Jurkat, Clone E6-1 (cell line): Measurements from ENCODE around the gene CYTH1.

Experiments used
- DNase-seq: peaks from one replicate; pipeline ENCODE4 v3.0.0-alpha.2; 2011; ENCODE audit warnings: low read depth, low spot score
- H3K4me3 ChIP-seq: 2 replicates; pipeline ENCODE4 v1.5.1; 2011; ENCODE audit warnings: mild to moderate bottlenecking, low read length, control low read depth, moderate library complexity

The CYTH1 gene

DNA sequence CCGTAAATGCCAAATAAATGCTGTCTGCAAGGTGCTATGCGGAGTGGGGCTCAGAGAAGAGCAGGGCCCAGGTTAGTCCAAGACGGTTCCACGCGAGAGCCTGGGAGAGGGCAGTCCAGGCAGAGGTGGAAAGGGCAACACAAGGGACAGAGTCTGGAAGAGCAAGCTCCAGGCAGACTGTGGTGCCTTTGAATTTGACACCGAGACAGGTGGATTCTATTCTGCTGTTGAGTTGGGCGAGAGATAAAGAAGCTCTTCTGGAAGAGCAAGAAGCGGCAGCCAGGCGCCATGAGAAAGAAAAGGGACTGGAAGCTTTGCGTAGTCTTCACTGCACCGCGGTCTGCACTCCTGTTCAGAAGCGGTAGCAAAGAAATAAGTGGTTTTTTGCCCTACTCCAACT lies 55.6 kb downstream of the CYTH1 start:
- DNase-seq = no peak
- H3K4me3 ChIP-seq = peak overlapping the region; percentile 48

DNA sequence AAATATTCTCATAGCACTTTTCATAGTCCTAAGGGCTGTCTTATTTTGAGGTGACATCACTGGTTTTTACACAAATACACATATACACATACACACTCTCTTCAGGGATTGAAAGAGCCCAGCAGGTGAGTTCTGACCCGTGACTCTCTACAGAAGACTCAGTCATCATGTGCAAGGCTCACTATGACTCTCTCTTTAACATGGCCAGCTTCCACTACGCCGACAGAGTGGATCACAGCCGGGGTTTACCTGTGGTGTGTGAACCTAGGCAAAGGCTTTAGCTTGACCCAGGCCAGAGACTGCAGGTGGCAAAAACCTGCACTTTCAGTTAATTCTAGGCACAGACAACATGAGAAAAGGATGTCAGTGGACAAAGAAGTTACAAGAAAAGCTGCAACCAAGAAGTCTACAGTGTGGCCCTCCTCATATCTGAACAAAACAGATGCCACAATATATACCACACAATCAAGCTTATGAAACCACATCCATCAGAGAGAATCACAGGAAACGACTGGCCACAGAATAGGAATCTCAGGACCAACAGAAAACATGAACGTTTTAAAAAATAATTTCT lies 56.5 kb downstream of the CYTH1 start:
- peak overlapping the region; percentile 48 for H3K4me3 ChIP-seq
- DNase-seq = peak; percentile 99

DNA sequence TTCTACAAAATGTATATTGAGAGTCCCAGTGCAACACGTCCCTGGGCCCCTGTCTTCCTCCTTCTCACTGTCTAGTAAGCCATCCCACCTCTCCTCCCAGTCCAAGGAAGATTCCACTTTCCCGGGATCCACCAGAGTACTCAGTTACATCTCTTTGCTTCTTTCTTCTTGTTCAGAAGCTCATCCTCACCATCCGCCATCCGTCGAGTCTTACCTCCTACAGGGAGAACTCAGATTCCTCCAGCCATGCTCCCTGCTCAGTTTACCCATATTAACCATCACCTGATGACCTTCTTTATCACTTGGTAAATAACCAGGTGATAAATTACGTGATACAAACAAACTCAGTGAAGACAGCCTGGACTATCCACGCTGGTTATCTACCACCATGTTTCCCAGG lies 57.1 kb downstream of the CYTH1 start:
- DNase-seq = no peak
- peak overlapping the region; percentile 33 for H3K4me3 ChIP-seq

DNA sequence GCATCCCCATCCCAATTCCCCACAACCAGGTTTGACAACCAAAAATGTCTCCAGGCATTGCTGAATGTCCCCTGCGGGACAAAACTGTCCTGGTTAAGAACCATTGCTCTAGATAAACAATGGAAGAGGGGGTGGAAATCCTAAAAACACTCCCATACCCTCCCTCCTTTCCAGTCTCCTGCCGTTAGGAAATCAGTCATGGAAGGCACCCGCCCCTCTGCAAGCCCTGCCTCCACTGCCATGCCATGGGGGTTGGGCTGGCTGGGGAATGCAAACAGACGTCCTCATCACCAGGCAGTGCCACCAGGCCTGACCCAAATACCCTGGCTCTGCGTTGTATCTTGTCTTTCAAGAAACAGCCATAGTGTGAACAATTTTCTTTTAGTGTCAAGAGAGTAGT lies 57.5 kb downstream of the CYTH1 start:
- no peak for DNase-seq

DNA sequence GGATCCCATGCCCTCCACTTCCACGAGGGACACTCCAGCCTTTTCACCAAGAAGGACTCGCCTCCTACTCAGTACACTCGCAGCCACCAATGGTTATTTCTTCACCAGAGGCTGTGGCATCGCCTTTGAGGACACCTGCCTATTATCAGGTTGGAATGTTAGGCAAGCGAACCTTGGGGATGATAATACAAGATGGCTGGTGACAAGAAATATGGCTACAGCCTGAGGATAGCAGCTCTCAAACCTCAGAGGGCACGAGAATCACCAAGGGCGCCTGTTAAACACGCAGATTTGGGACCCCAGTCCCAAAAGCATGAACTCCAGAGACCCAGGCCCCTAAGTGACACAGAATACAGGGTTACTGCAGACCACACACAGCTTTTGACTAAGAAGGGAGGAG lies 58.1 kb downstream of the CYTH1 start:
- DNase-seq = no peak
- H3K4me3 ChIP-seq = peak overlapping the region; percentile 33

More for the DNA sequence above, 57.5 kb downstream of the CYTH1 start:
- peak overlapping the region; percentile 33 for H3K4me3 ChIP-seq

DNA sequence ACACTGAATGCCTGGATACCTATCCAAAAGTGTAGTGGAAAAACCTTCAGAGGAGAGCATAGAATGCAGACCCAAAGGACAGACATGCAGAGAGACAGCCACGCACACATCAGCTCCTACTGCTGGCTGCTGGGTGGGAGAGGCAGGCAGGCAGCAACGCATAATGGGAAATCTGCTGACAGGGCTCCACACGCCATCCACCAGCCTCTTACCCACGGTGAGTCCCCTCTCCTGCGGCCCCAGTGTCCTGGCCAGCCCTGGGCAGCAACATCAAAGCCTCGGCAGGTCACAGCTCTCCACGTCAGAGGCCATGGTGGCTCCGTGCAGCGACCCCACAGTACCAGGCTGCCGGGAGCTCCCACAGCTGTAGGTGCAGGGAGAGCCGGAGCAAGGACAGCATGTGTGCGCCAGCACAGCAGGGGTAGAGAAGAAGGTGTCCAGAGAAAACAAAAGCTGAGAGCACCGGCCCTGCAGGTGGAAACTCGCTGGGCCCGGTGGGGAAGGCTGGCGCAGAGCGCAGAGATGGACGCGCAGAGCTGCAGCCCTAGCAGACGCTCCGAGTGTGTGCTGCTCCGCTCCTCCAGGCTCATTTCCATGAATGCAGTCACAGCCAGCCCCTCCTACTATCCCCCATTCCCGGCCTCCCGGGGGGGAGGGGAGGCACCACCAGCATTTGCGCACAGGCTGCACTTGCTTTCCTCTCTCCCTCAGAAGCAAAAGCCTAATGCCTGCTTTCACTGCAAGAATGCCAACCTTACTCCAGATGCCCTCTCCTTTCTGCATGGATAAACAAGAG lies 58.9 kb downstream of the CYTH1 start:
- no peak for DNase-seq
- peak overlapping the region; percentile 26 for H3K4me3 ChIP-seq

DNA sequence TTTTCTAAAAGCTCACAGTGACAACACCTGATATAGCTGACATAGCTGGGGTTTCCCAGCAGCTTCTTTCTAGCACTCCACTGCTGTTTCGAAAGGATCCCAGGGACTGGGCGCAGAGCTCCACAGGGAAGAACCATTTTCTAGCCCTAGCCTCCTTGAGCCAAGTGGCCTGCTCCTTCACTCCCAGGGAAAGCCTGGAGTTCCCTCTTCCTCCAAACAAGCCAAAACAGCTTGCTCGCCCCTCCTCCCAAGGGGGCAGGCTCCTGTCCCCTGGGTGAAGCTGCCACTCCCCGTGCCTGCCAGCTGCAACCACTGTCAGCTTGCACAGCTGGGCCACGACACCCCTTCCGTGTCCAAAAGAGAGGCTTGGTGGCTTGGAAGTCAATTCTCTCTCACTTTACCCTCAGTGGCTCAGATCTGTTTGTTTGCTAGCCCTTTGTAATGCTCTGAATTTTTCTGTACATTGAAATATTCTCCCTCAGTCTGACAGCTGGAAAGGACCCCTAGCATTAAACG lies 59.8 kb downstream of the CYTH1 start:
- peak; percentile 81 for DNase-seq
- peak overlapping the region; percentile 26 for H3K4me3 ChIP-seq

DNA sequence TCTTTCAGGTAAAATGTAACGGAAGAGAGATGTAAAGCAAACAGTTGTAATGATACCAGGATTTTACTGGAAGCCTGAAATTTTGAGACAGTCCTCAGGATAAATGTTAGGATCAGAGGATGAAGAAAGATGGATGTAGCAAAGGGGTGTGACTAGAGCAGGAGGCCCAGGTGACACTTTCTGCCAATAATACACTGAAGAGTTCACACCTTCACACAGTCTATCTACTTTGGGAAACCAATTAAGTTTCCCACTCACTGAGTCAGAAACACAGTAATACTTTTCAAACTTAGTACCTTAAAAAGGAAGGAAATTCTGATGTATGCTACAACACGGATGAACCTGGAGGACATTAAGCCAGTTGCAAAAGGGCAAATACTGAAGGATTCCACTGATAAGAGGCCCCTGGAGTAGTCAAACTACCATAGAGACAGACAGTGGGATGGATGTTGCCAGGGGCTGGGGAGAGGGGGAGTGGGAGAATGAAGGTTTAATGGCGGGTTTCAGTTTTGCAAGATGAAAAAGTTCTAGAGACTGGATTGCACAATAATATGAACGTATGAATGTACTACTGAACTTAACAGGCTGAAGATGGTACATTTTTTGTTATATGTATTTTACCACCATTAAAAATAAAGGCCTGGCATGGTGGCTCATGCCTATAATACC lies 62.3 kb downstream of the CYTH1 start:
- no peak for DNase-seq
- H3K4me3 ChIP-seq = peak overlapping the region; percentile 1; the same call in 1 of the 2 replicates

DNA sequence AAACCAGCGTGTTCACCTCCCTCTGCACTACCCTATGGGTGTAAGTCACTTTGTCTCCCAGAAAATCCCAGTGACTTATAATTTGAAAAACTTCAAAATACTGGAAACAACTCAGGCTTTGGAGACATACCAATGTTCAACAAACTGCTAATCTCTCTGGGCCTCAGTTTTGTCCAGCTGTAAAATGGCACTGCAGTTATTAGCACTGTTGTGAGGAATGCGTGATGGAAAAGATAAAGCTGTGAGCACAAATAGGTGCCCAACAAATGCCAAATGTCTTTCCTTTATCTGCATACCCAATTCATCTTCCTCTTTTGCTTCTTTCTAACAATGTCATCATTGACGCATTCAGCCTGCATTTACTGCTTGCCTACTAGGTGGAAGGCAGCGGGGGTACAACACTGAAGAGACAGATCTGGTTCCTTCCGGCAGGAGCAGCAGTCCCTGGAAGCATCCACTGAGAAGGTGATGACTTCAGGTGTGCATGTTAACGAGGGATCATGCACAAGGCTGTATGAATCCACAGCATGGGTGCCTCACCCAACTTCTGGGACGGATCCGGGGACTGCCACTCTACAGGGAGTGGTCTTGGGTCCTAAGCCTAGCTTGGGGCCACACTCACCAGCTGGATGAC lies 63.4 kb downstream of the CYTH1 start:
- DNase-seq = no peak
- no peak overlapping the region for H3K4me3 ChIP-seq

DNA sequence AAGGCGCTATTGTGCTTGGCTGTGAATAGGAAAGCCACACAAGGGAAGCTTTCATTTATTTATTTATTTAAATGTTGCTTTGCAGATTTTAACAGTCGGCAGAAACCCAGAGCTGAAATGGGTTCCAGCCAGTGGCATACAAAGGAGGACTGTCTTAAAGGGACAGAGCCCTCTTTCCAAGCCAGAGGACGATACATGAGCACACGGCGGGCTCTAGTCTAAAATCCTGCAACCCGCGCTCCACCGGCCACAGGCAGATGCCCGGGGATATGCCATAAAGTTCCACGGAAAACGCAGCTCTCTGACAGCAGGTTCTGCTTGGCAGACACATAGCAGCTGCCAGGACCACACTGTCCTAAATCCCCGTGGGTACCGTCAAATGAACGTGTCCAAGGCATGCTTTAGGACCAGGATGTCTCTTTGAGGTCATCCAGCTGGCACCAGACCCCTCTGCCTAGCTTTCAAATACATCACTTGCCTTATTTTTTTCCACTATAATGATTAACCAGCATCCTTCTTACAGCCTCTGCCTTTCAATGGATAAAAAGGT lies 64.6 kb downstream of the CYTH1 start:
- DNase-seq = no peak
- peak overlapping the region; percentile 43 for H3K4me3 ChIP-seq

DNA sequence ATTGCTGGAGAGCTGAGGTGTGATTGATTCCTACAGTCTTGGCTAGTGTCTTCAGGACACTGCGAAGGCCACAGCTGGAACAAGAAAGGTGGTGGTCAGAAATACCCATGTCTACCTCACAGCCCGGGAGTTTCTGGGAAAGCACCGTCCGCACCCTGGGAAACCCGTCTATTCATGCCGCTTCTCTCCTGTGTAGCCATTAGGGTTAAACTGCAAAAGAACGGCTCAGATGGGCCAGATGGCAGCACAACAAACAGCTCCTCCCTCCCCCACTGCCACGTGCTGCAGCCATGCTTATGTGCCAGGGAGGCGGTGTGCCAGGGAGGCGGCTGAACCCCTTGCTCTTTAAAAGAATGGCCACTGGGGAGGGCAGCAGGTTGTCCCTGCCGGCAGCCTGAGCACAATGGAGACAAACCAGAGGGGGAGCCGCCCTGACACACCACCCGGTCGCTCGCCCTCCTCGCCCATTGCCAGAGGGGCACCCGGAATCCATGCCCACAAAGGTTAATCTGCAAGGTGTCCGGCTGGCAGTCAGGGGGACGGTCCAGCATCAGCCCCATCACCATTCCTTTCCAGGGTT lies 65.2 kb downstream of the CYTH1 start:
- DNase-seq = peak; percentile 80
- H3K4me3 ChIP-seq = peak overlapping the region; percentile 43

DNA sequence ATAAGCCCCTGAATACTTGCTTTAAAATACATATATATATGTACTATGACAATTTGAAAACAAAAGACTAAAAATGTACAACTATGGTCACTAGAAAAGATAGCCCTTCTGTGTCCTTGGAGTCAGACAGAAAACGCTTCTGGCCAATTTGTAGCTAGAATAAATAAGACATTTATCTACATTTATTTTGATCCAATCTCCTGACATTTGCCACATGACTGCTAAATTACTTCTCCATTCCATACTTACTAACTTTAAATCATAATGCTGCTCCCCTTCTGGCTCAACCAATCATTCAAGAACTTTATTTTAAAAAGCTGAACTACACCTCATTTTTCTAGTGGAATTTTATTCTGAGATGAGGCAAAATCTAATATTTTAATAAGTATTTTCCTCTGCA lies 65.8 kb downstream of the CYTH1 start:
- peak overlapping the region; percentile 43 for H3K4me3 ChIP-seq
- no peak for DNase-seq

DNA sequence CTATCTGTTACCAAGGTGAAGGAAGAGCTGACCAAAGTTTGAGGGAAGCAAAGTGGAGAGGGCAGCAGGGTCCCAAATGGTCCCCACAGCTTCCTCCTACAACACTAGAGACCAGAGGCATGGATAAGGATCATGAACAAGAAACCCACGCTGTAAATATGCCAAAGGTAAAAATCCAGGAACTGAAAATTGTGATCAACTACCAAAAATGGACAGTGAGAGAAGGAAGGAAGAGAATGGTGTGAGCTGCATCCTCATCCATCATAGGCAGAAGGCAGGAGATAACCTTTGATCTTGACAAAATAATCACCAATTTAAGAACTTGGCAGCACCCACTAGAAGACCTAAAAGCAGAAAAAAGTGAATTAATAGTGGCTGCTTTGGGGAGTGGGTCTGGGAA lies 66.2 kb downstream of the CYTH1 start:
- peak overlapping the region; percentile 38 for H3K4me3 ChIP-seq
- DNase-seq = no peak

DNA sequence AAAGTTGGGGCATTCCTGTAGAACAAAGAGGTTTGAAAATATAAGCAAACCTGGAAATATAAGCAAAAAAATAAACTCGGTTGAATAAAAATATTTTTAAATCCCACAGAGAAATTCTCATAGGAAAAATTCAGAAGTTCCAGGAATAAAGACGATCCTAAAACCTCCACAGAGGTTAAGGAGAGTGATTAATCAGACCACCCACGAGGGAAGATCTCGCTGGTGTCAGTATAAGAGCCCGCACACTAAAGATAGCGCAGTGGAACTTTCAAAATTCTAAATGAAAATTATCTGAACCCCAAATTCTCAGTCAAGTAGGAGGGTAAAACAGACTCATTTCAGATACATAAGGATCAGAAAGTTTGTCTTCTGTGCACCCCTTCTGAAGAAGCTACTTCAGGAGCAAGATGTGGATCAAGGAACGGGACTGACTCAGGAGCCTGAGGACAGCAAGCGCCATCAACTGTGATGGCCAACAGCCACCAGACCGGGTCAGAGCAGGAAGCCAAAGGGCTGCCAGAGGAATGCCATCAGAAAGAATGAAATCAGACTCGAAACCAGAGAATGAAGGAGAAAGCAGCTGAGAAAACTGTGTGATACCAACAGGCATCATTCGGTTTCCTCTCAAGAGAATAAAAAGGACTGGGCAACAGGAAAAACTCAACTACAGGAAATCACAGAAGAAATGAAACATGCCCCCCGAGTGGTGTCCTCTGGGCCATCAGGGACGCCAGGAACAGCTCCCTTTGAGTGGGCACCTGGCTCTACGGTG lies 66.9 kb downstream of the CYTH1 start:
- H3K4me3 ChIP-seq = peak overlapping the region; percentile 38
- no peak for DNase-seq

DNA sequence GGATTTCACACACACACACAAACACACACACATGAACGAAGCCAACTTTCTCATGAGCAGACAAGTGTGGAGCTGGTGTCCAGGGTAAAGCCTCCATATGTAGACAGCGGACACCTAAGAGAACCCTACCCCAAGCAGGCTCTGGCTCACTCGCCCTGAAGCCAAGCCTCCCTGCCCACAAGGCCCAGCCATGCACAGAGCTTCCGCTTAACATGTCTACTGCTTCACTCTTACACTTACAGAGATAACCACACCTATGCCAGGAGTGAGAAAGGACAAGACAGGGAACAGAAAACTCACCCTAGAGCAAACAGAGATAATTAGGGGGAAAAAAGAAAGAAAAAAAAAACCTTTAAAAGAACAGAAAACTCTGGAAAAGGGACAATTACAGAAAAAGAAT lies 67.5 kb downstream of the CYTH1 start:
- H3K4me3 ChIP-seq = peak overlapping the region; percentile 38; the same call in 1 of the 2 replicates
- DNase-seq = no peak

DNA sequence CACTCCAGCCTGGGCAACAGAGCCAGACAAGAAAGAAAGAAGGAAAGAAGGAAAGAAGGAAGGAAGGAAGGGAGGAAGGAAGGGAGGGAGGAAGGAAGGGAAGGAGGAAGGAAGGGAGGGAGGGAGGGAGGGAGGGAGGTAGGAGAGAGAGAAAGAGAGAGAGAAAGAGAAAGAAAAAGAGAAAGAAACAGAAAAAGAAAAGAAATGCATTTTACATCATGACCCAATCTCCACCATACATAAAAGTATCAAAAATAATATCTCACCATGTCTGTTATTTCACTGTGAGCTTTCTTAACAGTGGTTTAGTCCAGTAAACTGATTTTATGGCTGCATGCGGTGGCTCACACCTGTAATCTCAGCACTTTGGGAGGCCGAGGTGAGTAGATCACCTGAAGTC lies 70.0 kb downstream of the CYTH1 start:
- no peak for DNase-seq
- H3K4me3 ChIP-seq = no peak overlapping the region

DNA sequence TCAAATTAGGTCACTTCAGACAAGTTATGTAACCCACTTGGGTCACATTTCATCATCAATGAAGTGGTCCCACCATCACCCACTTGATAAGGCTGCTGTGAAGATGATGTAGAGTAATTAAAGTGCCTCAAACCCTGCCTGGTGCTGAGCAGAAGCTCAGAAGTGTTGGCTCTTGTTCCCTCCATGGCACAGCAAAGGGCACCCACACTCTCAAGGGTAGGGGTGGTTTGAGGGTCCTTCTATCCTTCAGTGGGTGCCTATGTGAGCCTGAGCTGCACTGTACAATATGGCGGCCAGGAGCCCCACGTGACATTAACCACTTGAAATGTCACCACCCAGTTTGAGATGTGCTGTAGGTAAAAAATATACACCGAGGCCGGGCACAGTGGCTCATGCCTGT lies 71.5 kb downstream of the CYTH1 start:
- DNase-seq = no peak
- no peak overlapping the region for H3K4me3 ChIP-seq

DNA sequence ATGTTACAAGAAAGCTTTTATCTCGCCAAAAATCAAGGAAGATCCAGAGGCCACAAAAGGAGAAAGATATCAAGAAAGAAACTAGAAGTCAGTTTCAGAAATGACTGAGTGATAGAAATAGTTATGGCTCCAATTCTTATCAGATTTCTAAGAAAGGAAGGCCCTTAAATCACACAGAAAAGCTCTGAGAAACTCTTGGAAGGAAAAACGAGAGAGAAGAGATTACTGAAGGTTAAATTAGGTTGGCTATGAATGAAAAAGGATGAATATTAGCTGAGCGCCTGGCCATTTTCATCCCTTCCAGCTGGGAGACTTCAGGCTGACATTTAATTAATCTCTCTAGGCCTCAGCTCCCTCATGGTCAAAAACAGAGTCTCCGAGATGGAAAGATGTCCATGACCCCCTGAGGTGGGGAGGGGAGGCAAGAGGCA lies 72.3 kb downstream of the CYTH1 start:
- DNase-seq = no peak
- H3K4me3 ChIP-seq = peak overlapping the region; percentile 31; the same call in 1 of the 2 replicates
